Left lung (tissue), 10 donors: ENCODE data around the gene NR6A1. TPM values are rescaled to one million over a fixed set of nuclear protein-coding genes. Genes with fewer than 3 reads are reported as not detected.

ENCODE experiments used
- ATAC-seq: fragments of 200-7000 bp; cut with Tn5 transposase; one replicate; pipeline ENCODE4 v1.9.1; 2020; ENCODE audit warnings: moderate library complexity
- DNase-seq, 4 donors: peaks; one replicate each; pipeline ENCODE4 v3.0.0-alpha.2; 2013 to 2020
- H3K27ac ChIP-seq, 2 donors: fragments of 200-600 bp; sonication (generic) in 1 of 2; one replicate each; pipeline versions ENCODE4 v1.5.0 to v1.8.0; 2020 to 2021
- H3K27me3 ChIP-seq, 2 donors: fragments of 200-600 bp; sonication (generic) in 1 of 2; one replicate each; pipeline versions ENCODE4 v1.5.0 to v1.8.0; 2020 to 2021
- H3K36me3 ChIP-seq, 2 donors: fragments of 200-600 bp; sonication (generic) in 1 of 2; one replicate each; pipeline versions ENCODE4 v1.5.0 to v1.8.0; 2020 to 2021
- H3K4me1 ChIP-seq, 2 donors: fragments of 200-600 bp; one replicate each; pipeline ENCODE4 v1.8.0; 2021
- H3K4me3 ChIP-seq, 2 donors: fragments of 200-600 bp; sonication (generic) in 1 of 2; one replicate each; pipeline versions ENCODE4 v1.5.0 to v1.8.0; 2020 to 2021; ENCODE audit warnings: mild to moderate bottlenecking in 1 of 2
- H3K9me3 ChIP-seq, 2 donors: fragments of 200-600 bp; sonication (generic) in 1 of 2; one replicate each; pipeline versions ENCODE4 v1.5.0 to v1.8.0; 2020 to 2021
- CTCF ChIP-seq, 2 donors: fragments of 200-600 bp; sonication (generic) in 1 of 2; IDR thresholded peaks; one replicate each; pipeline versions ENCODE4 v1.5.0 to v1.8.0; 2021; ENCODE audit warnings: antibody characterized with exemption in 2 of 2
- intact Hi-C, 2 donors: fragments of 100-400 bp; cut with DNase I; formaldehyde crosslinking; loops; one replicate each; pipeline versions ENCODE4 v1.11.2 to v1.14.2; 2022
- polyA plus RNA-seq, 6 donors: library from polyadenylated mRNA; unstranded; fragments of 120-200 nt; gene quantifications; one replicate each; pipeline ENCODE4 v1.2.1, GENCODE V29; 2013; ENCODE audit not compliant: insufficient read length in 6 of 6
- total RNA-seq, 2 donors: library from RNA; stranded (reverse); fragmentation: NEBNext Ultra II Directional; extraction: Animal tissue kit (Norgen Biotek cat#: 25700); gene quantifications; one replicate each; pipeline ENCODE4 v1.2.1, GENCODE V29; 2021
- donor health status: DM: no; HTN: yes; CAD: no.
- donor health status: DM: no; HTN: no; CAD: no.

NR6A1 gene
- total and polyA plus RNA-seq, 8 donors: 1.2 to 4.1 (median 1.7) TPM

GRCh38 chr9:124767821-124768220 lies 3.3 kb downstream of the NR6A1 start:
- H3K9me3 ChIP-seq: no peaks in the 10 kb centered on the region
- H3K36me3 ChIP-seq: no peaks in the 10 kb centered on the region
- no peak overlapping the region for H3K4me3 ChIP-seq
- H3K27ac ChIP-seq: no peak overlapping the region
- peaks cover 29 to 74% of the 10 kb centered on the region in 2 donors for H3K27me3 ChIP-seq
- intact Hi-C loops: no loop called here
- DNase-seq (no peak), ATAC-seq (no peak)
- peaks cover 0 to 50% of the 10 kb centered on the region in 2 donors for H3K4me1 ChIP-seq
- TF ChIP-seq CTCF (IDR thresholded peaks at IDR 0.05): no peak

GRCh38 chr9:124766815-124767554 lies 4.1 kb downstream of the NR6A1 start:
- no peak for TF ChIP-seq CTCF (IDR thresholded peaks at IDR 0.05)
- H3K4me3 ChIP-seq: no peak overlapping the region
- DNase-seq (no peak), ATAC-seq (no peak)
- no peaks in the 10 kb centered on the region for H3K9me3 ChIP-seq
- peaks cover 0 to 43% of the 10 kb centered on the region in 2 donors for H3K4me1 ChIP-seq
- no peak overlapping the region for H3K27ac ChIP-seq
- no peaks in the 10 kb centered on the region for H3K36me3 ChIP-seq
- intact Hi-C loops: no loop called here
- H3K27me3 ChIP-seq: peaks cover 31 to 82% of the 10 kb centered on the region in 2 donors

GRCh38 chr9:124766326-124766725 lies 4.8 kb downstream of the NR6A1 start:
- TF ChIP-seq CTCF (IDR thresholded peaks at IDR 0.05): no peak
- intact Hi-C loops: no loop called here
- H3K9me3 ChIP-seq: no peaks in the 10 kb centered on the region
- peaks cover 34 to 87% of the 10 kb centered on the region in 2 donors for H3K27me3 ChIP-seq
- H3K4me1 ChIP-seq: peaks cover 0 to 39% of the 10 kb centered on the region in 2 donors
- DNase-seq: no peak
- no peaks in the 10 kb centered on the region for H3K36me3 ChIP-seq
- H3K4me3 ChIP-seq: no peak overlapping the region
- ATAC-seq: no peak
- H3K27ac ChIP-seq: no peak overlapping the region

- DNase-seq (no peak), ATAC-seq (no peak)
- intact Hi-C loops: no loop called here
- Histone ChIP-seq H3K4me3 (no peak overlapping the region), H3K36me3 (no peaks in the 10 kb centered on the region), H3K9me3 (no peaks in the 10 kb centered on the region), H3K27ac (no peak overlapping the region), H3K4me1 (peaks cover 0 to 45% of the 10 kb centered on the region in 2 donors), H3K27me3 (peaks cover 35 to 82% of the 10 kb centered on the region in 2 donors)
- no peak for TF ChIP-seq CTCF (IDR thresholded peaks at IDR 0.05)
Measured at GRCh38 chr9:124765439-124765835, 5.7 kb downstream of the NR6A1 start.

GRCh38 chr9:124764774-124765438 lies 6.2 kb downstream of the NR6A1 start:
- Histone ChIP-seq H3K27me3 (peaks cover 33 to 76% of the 10 kb centered on the region in 2 donors), H3K4me1 (peaks cover 0 to 43% of the 10 kb centered on the region in 2 donors), H3K9me3 (no peaks in the 10 kb centered on the region), H3K36me3 (no peaks in the 10 kb centered on the region), H3K4me3 (no peak overlapping the region), H3K27ac (no peak overlapping the region)
- ATAC-seq (peak; percentile 72), DNase-seq (no peak)
- TF ChIP-seq CTCF (IDR thresholded peaks at IDR 0.05): peak in 1 of 2 donors; percentile 25
- intact Hi-C loops: no loop called here
